Stimulated activated naive CD8-positive, alpha-beta T cell treated with anti-CD3 and anti-CD28 coated beads, Interleukin-15, Interleukin-2, amounts not matched to agents 100 ng/mL and 50 ng/mL, for 24 hours (primary cell): Measurements from ENCODE around the gene F13A1.
"Not testable (repeated sequence)": the region's sequence is repeated elsewhere in the genome, so short reads cannot be mapped to it uniquely, and the experiment has no call there.

Experiments
- H3K27ac Mint-ChIP-seq: one replicate; pipeline ENCODE4 v1.8.0; 2021; ENCODE audit warnings: mild to moderate bottlenecking, mixed read lengths
- H3K27me3 Mint-ChIP-seq: one replicate; pipeline ENCODE4 v1.8.0; 2021; ENCODE audit warnings: mixed read lengths
- H3K36me3 Mint-ChIP-seq: one replicate; pipeline ENCODE4 v1.8.0; 2021; ENCODE audit warnings: low read depth, mixed read lengths
- H3K4me1 Mint-ChIP-seq: one replicate; pipeline ENCODE4 v1.8.0; 2021; ENCODE audit warnings: low read depth, mixed read lengths
- H3K4me3 Mint-ChIP-seq: one replicate; pipeline ENCODE4 v1.8.0; 2021; ENCODE audit warnings: mild to moderate bottlenecking, mixed read lengths
- H3K9me3 Mint-ChIP-seq: one replicate; pipeline ENCODE4 v1.8.0; 2021; ENCODE audit warnings: mixed read lengths

Gene F13A1

DNA sequence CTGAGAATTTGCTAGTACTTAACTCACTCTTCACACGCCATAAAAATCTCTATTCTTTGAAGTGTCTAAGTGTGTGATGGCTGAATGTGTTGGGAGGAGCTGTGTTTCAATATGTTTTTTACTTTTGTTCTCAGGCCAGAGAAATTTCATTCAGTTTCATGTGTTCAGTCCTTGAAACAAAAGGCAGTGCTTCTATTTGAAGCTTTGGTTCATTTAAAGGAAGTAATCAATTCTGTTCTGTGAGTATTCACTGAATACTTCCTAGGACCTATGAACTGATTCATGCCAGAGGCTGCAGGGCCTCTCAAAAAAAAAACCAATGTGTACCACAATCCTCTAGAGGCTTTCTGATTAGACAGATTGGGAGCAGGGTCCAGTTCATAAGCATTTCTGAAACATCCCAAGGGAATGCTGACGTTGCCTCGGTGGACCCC is 12.4 kb upstream of the F13A1 start:
- peaks cover 7% of the 10 kb centered on the region for H3K27me3 Mint-ChIP-seq
- peaks cover 20% of the 10 kb centered on the region for H3K4me1 Mint-ChIP-seq
- no peak overlapping the region for H3K27ac Mint-ChIP-seq
- H3K9me3 Mint-ChIP-seq: no peaks in the 10 kb centered on the region
- H3K36me3 Mint-ChIP-seq: no peaks in the 10 kb centered on the region
- no peak overlapping the region for H3K4me3 Mint-ChIP-seq

- H3K36me3 Mint-ChIP-seq: no peaks in the 10 kb centered on the region
- peaks cover 20% of the 10 kb centered on the region for H3K4me1 Mint-ChIP-seq
- no peak overlapping the region for H3K27ac Mint-ChIP-seq
- H3K4me3 Mint-ChIP-seq: no peak overlapping the region
- peaks cover 7% of the 10 kb centered on the region for H3K27me3 Mint-ChIP-seq
- H3K9me3 Mint-ChIP-seq: no peaks in the 10 kb centered on the region
Measured at GRCh38 chr6:6331946-6332601, 11.6 kb upstream of the F13A1 start.

DNA sequence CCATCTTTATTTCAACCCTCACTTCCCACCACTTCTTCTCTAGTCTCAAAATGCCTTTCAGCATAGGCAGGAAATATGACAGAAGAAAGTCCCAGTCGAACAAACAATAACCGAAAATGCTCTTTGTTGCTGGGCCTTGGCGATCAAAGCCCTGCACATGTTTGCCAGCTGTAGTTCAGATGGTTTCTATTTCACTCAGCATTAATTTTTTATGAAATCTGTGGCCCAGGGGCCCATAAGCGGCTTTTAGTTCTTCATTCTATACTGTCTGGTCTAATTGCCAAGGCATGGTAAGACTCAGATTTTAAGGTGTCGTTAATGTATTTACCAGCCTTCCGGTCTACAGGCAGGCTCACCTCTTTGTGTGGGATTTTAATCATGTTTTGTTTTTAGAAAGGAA is 10.9 kb upstream of the F13A1 start:
- no peak overlapping the region for H3K4me3 Mint-ChIP-seq
- peak overlapping the region; percentile 62 for H3K27ac Mint-ChIP-seq
- H3K9me3 Mint-ChIP-seq: no peaks in the 10 kb centered on the region

GRCh38 chr6:6330407-6330806 is 9.9 kb upstream of the F13A1 start:
- Mint-ChIP-seq H3K4me3 (no peak overlapping the region), H3K36me3 (no peaks in the 10 kb centered on the region), H3K27ac (peak overlapping the region; percentile 10)

More for the DNA sequence above, 10.9 kb upstream of the F13A1 start:
- Mint-ChIP-seq H3K4me1 (peaks cover 20% of the 10 kb centered on the region), H3K27me3 (peaks cover 7% of the 10 kb centered on the region), H3K36me3 (no peaks in the 10 kb centered on the region)

GRCh38 chr6:6328451-6328850 is 8.0 kb upstream of the F13A1 start:
- H3K27me3 Mint-ChIP-seq: peaks cover 4% of the 10 kb centered on the region
- H3K4me3 Mint-ChIP-seq: no peak overlapping the region
- H3K36me3 Mint-ChIP-seq: no peaks in the 10 kb centered on the region
- peaks cover 20% of the 10 kb centered on the region for H3K4me1 Mint-ChIP-seq
- H3K27ac Mint-ChIP-seq: no peak overlapping the region
- no peaks in the 10 kb centered on the region for H3K9me3 Mint-ChIP-seq

More at GRCh38 chr6:6330407-6330806, 9.9 kb upstream of the F13A1 start:
- H3K4me1 Mint-ChIP-seq: peaks cover 20% of the 10 kb centered on the region
- peaks cover 6% of the 10 kb centered on the region for H3K27me3 Mint-ChIP-seq
- no peaks in the 10 kb centered on the region for H3K9me3 Mint-ChIP-seq

DNA sequence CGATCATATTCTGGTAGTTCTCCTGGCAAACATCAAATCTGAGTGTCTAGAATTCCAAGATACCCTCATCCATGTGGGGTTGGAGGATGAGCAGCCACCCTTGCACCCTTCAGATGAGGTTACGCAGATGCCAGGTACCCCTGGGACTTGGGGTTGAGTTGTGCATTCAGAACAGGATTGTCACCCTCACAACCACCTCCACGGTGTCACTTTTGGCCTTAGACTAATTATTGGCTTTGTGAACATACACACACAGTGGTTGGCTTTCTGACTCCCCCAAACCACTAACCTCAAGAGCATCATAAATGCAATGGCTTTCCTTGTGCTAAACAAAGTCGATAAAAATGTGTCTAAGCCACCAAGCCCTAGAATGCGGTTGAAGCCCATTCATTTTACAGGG is 2.9 kb upstream of the F13A1 start:
- H3K4me3 Mint-ChIP-seq: no peak overlapping the region
- H3K4me1 Mint-ChIP-seq: no peaks in the 10 kb centered on the region
- no peaks in the 10 kb centered on the region for H3K9me3 Mint-ChIP-seq
- H3K36me3 Mint-ChIP-seq: no peaks in the 10 kb centered on the region
- no peak overlapping the region for H3K27ac Mint-ChIP-seq
- H3K27me3 Mint-ChIP-seq: peaks cover 39% of the 10 kb centered on the region

DNA sequence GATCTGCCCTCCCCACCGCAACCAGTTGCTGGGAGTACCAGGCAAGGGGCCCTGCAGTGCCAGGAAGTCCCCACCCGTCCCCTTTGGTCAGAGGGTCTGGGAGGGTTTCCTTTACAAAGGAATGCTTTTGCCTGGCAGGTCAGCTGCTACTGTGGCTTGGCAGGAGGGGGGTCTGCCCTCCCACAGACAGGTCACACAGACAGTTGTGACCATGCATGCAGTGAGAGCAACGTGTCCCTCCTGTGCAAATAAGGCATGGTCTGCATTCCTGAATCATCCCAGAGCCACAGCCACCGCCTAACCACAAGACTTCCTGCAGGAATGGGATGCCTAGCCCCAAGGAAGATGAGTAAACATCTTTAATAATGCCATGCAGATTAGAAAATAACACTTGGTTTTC is 439 bp upstream of the F13A1 start:
- Mint-ChIP-seq H3K27ac (no peak overlapping the region), H3K4me3 (no peak overlapping the region), H3K27me3 (peaks cover 56% of the 10 kb centered on the region), H3K36me3 (no peaks in the 10 kb centered on the region), H3K4me1 (no peaks in the 10 kb centered on the region), H3K9me3 (no peaks in the 10 kb centered on the region)

- no peaks in the 10 kb centered on the region for H3K9me3 Mint-ChIP-seq
- H3K36me3 Mint-ChIP-seq: no peaks in the 10 kb centered on the region
- no peak overlapping the region for H3K27ac Mint-ChIP-seq
- peaks cover 70% of the 10 kb centered on the region for H3K27me3 Mint-ChIP-seq
- peaks cover 3% of the 10 kb centered on the region for H3K4me1 Mint-ChIP-seq
- no peak overlapping the region for H3K4me3 Mint-ChIP-seq
Measured at GRCh38 chr6:6317825-6318733, 2.4 kb downstream of the F13A1 start.

DNA sequence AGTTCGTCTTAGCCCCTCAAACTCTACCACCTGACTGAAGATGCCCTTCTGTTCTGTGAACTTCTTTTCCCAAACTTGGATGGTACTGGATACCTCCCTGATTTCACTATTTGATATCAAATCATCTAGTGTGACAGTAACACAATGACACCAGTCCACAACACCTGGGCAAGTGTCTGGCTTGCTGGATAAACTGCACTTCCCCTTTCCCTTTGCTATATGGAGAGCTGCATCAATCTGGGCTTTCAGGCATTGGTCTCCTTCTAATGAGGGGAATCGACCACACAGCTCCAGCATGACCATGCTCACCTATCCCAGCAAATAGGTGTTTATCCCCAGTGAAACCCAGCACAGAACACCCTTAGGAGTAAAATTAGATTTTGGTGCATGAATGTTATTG is 3.1 kb downstream of the F13A1 start:
- Mint-ChIP-seq H3K4me1 (peaks cover 3% of the 10 kb centered on the region), H3K4me3 (no peak overlapping the region), H3K27ac (no peak overlapping the region), H3K36me3 (no peaks in the 10 kb centered on the region), H3K27me3 (peaks cover 63% of the 10 kb centered on the region), H3K9me3 (no peaks in the 10 kb centered on the region)

GRCh38 chr6:6315660-6316059 is 4.8 kb downstream of the F13A1 start:
- Mint-ChIP-seq H3K36me3 (no peaks in the 10 kb centered on the region), H3K4me1 (peaks cover 3% of the 10 kb centered on the region), H3K27ac (no peak overlapping the region), H3K27me3 (peaks cover 52% of the 10 kb centered on the region), H3K4me3 (no peak overlapping the region), H3K9me3 (no peaks in the 10 kb centered on the region)

- Mint-ChIP-seq H3K27me3 (peaks cover 52% of the 10 kb centered on the region), H3K27ac (no peak overlapping the region), H3K9me3 (no peaks in the 10 kb centered on the region), H3K4me3 (no peak overlapping the region), H3K36me3 (no peaks in the 10 kb centered on the region), H3K4me1 (peaks cover 3% of the 10 kb centered on the region)
Measured at GRCh38 chr6:6314596-6314995, 5.9 kb downstream of the F13A1 start.

DNA sequence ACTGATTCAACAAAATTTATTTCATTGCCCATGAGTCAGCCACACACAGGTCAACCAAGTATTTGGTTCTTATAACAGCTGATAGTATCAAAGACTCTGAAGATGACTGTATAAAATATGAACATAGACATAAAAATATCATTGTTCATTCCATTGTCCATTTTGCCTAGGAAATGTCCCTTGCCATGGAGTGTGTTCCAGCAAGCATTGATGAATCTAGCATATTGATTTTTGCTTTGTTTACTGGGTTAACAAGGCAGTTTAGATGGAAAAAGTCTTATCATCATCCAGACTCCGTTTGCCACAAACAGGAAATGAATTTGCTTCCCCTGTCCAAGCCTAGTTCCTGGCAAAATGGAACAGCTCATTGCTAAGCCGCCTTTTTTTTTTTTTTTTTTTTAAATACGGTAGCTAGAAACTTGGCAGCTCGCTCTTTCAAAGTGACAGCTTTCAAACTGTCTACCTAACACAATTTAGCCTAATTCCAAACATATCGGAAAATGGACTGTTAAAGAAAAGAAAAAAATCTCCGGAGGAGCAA is 7.5 kb downstream of the F13A1 start:
- H3K4me3 Mint-ChIP-seq: no peak overlapping the region
- no peaks in the 10 kb centered on the region for H3K9me3 Mint-ChIP-seq
- peaks cover 43% of the 10 kb centered on the region for H3K27me3 Mint-ChIP-seq
- peaks cover 3% of the 10 kb centered on the region for H3K4me1 Mint-ChIP-seq
- H3K36me3 Mint-ChIP-seq: no peaks in the 10 kb centered on the region
- H3K27ac Mint-ChIP-seq: no peak overlapping the region

DNA sequence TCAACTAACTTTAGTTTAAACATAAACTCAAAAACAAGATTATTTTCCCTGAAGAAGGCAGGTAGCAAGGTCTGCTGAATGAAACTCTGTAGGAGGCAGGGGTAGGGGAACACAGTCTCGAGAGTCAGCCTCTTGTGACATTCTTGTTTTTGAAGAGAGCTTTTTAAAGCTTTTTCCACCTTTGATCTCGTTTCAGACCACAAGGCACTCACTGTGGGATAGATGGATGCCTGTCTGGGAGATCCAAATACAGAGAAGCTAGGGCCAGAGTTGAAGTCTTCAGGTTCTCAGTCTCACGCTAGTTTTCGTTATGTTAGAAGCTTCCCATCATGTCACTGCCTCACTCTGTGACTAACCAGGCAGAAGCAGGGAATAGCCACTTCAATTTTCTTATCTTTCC is 14.9 kb downstream of the F13A1 start:
- H3K4me1 Mint-ChIP-seq: no peaks in the 10 kb centered on the region
- no peaks in the 10 kb centered on the region for H3K36me3 Mint-ChIP-seq
- peaks cover 33% of the 10 kb centered on the region for H3K27me3 Mint-ChIP-seq
- no peaks in the 10 kb centered on the region for H3K9me3 Mint-ChIP-seq
- H3K27ac Mint-ChIP-seq: no peak overlapping the region
- H3K4me3 Mint-ChIP-seq: no peak overlapping the region

DNA sequence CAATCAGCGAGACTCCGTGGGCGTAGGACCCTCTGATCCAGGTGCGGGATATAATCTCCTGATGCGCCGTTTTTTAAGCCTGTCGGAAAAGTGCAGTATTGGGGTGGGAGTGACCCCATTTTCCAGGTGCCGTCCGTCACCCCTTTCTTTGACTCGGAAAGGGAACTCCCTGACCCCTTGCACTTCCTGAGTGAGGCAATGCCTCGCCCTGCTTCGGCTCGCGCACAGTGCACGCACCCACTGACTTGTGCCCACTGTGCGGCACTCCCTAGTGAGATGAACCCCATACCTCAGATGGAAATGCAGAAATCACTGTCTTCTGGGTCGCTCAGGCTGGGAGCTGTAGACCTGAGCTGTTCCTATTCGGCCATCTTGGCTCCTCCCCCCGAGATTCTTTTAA is 20.1 kb downstream of the F13A1 start:
- H3K27ac Mint-ChIP-seq, H3K4me3 Mint-ChIP-seq, H3K36me3 Mint-ChIP-seq, H3K9me3 Mint-ChIP-seq, H3K4me1 Mint-ChIP-seq: not testable (repeated sequence)
- peaks cover 20% of the 10 kb centered on the region for H3K27me3 Mint-ChIP-seq

- H3K27me3 Mint-ChIP-seq: peaks cover 19% of the 10 kb centered on the region
- H3K4me3 Mint-ChIP-seq: no peak overlapping the region
- no peaks in the 10 kb centered on the region for H3K9me3 Mint-ChIP-seq
- no peak overlapping the region for H3K27ac Mint-ChIP-seq
- H3K36me3 Mint-ChIP-seq: no peaks in the 10 kb centered on the region
- H3K4me1 Mint-ChIP-seq: no peaks in the 10 kb centered on the region
Measured at GRCh38 chr6:6293317-6293716, 27.1 kb downstream of the F13A1 start.
